HCT116 (cell line): Measurements from ENCODE around the gene NHP2. TPM values are rescaled to one million over a fixed set of nuclear protein-coding genes. Genes with fewer than 3 reads are reported as not detected.
A peak's percentile ranks its signal among the peaks of the same experiment; 100 is the strongest.

Source experiments
- ATAC-seq: fragments of 200-7000 bp; cut with Tn5 transposase; 2 replicates; pipeline ENCODE4 v1.9.1; 2020; ENCODE audit warnings: mild to moderate bottlenecking, moderate library complexity
- BruUV-seq: library from RNA; stranded (reverse); fragments of 400-500 nt; replicated peaks from 2 replicates; lab custom pipeline; 2021; lab: Mats Ljungman, UMichigan
- CTCF ChIA-PET: fragments of 300-600 bp; sonication (Branson Sonifier 250); formaldehyde crosslinking; loops from one replicate; lab custom pipeline; 2021; ENCODE audit warnings: antibody characterized with exemption; lab: Charles Lee
- POLR2A ChIA-PET: fragments of 300-600, 350-600 bp; sonication (Branson Sonifier 250); formaldehyde crosslinking; loops from one replicate; lab custom pipeline; 2021; ENCODE audit warnings: antibody characterized with exemption; lab: Charles Lee
- RAD21 ChIA-PET, 2 experiments: fragments of 300-600 bp; sonication (Branson Sonifier 250); formaldehyde crosslinking; loops; one replicate each; lab custom pipeline; 2023; ENCODE audit warnings: low total read pairs in 2 of 2; ENCODE audit not compliant: uncharacterized antibody in 2 of 2, unreplicated experiment in 2 of 2, low non-redundant PET in 1 of 2; lab: Charles Lee
- DNase-seq: peaks from one replicate; pipeline ENCODE4 v3.0.0-alpha.2; 2010; ENCODE audit warnings: low read depth, low spot score
- H2AFZ ChIP-seq: fragments of 200-600 bp; shearing (Covaris generic), sonication (generic); 2 replicates; pipeline ENCODE4 v1.6.1; 2017; ENCODE audit warnings: low read depth, mixed run types, mixed read lengths, antibody characterized with exemption, low read length; ENCODE audit not compliant: poor library complexity, severe bottlenecking
- H3K27ac ChIP-seq: 2 replicates; pipeline ENCODE4 v1.5.1; 2012; ENCODE audit warnings: low read depth, low read length
- H3K27me3 ChIP-seq: fragments of 200-600 bp; sonication (generic); 2 replicates; pipeline ENCODE4 v1.6.1; 2016; ENCODE audit warnings: mixed run types, low read length, mixed read lengths; ENCODE audit not compliant: insufficient read depth
- H3K36me3 ChIP-seq, 2 experiments: fragments of 200-500 bp in 1 of 2; fragments of 200-600 bp in 1 of 2; sonication (Bioruptor generic) in 1 of 2; sonication (generic) in 1 of 2; 2 replicates each; pipeline versions ENCODE4 v1.5.1 to v1.6.1; 2014 to 2016; ENCODE audit warnings: low read length in 2 of 2, inconsistent platforms in 1 of 2, mixed read lengths in 1 of 2, mixed run types in 1 of 2; ENCODE audit not compliant: insufficient read depth in 2 of 2, control insufficient read depth in 1 of 2
- H3K4me1 ChIP-seq, 2 experiments: fragments of 200-600 bp in 1 of 2; sonication (generic) in 1 of 2; 2 replicates each; pipeline versions ENCODE4 v1.5.1 to v1.6.1; 2012 to 2017; ENCODE audit warnings: low read length in 2 of 2, inconsistent platforms in 1 of 2, mild to moderate bottlenecking in 1 of 2, mixed read lengths in 1 of 2, mixed run types in 1 of 2, moderate library complexity in 1 of 2; ENCODE audit not compliant: insufficient read depth in 2 of 2, control insufficient read depth in 1 of 2
- H3K4me2 ChIP-seq: fragments of 200-600 bp; sonication (generic); 2 replicates; pipeline ENCODE4 v1.6.1; 2017; ENCODE audit warnings: mixed run types, low read length, mixed read lengths
- H3K4me3 ChIP-seq, 2 experiments: fragments of 200-600 bp in 1 of 2; sonication (generic) in 1 of 2; replicated peaks in 1 of 2; 2 replicates each; pipeline ENCODE4 v1.5.1; 2011 to 2016; ENCODE audit warnings: low read length in 2 of 2, control low read depth in 1 of 2, low read depth in 1 of 2, mild to moderate bottlenecking in 1 of 2, mixed read lengths in 1 of 2, mixed run types in 1 of 2
- H3K79me2 ChIP-seq: fragments of 200-600 bp; sonication (generic); 2 replicates; pipeline ENCODE4 v1.6.1; 2017; ENCODE audit warnings: mild to moderate bottlenecking, mixed run types, low read length, moderate library complexity, mixed read lengths; ENCODE audit not compliant: insufficient read depth
- H3K9ac ChIP-seq: fragments of 200-600 bp; sonication (generic); 2 replicates; pipeline ENCODE4 v1.6.1; 2016; ENCODE audit warnings: low read length, mixed read lengths
- H3K9me2 ChIP-seq: fragments of 200-600 bp; sonication (generic), shearing (Covaris generic); 2 replicates; pipeline ENCODE4 v1.6.1; 2017; ENCODE audit warnings: mixed run types, mild to moderate bottlenecking, moderate library complexity; ENCODE audit not compliant: insufficient read depth
- H3K9me3 ChIP-seq, 2 experiments: fragments of 200-500 bp in 1 of 2; fragments of 200-600 bp in 1 of 2; sonication (Bioruptor generic) in 1 of 2; sonication (generic) in 1 of 2; 2 replicates each; pipeline ENCODE4 v1.6.1; 2014 to 2017; ENCODE audit warnings: low read length in 2 of 2, mixed read lengths in 2 of 2, inconsistent platforms in 1 of 2, low read depth in 1 of 2, mild to moderate bottlenecking in 1 of 2, mixed run types in 1 of 2, moderate library complexity in 1 of 2; ENCODE audit not compliant: control insufficient read depth in 1 of 2, insufficient read depth in 1 of 2
- H4K20me1 ChIP-seq: fragments of 200-600 bp; sonication (generic), shearing (Covaris generic); 2 replicates; pipeline ENCODE4 v1.6.1; 2017; ENCODE audit warnings: mixed run types, mild to moderate bottlenecking, moderate library complexity; ENCODE audit not compliant: insufficient read depth
- CEBPB ChIP-seq: IDR thresholded peaks from 2 replicates; pipeline ENCODE4 v1.6.1; 2012; ENCODE audit warnings: low read depth
- EGR1 ChIP-seq: IDR thresholded peaks from 2 replicates; pipeline ENCODE4 v1.6.1; 2012; ENCODE audit warnings: low read depth
- ELF1 ChIP-seq: IDR thresholded peaks from 2 replicates; pipeline ENCODE4 v1.6.1; 2012; ENCODE audit warnings: low read depth, borderline replicate concordance
- EZH2phosphoT487 ChIP-seq: fragments of 200-600 bp; IDR thresholded peaks from 2 replicates; pipeline ENCODE4 v1.6.1; 2018; ENCODE audit warnings: antibody characterized with exemption, borderline replicate concordance
- MAX ChIP-seq: IDR thresholded peaks from 2 replicates; pipeline ENCODE4 v1.6.1; 2012
- POLR2A ChIP-seq: IDR thresholded peaks from 2 replicates; pipeline ENCODE4 v1.7.0; 2011; ENCODE audit warnings: borderline replicate concordance; ENCODE audit not compliant: insufficient read depth, insufficient read length; ENCODE audit errors: extremely low read depth
- RAD21 ChIP-seq: IDR thresholded peaks from 2 replicates; pipeline ENCODE4 v1.6.1; 2012; ENCODE audit warnings: low read depth, mild to moderate bottlenecking
- SP1 ChIP-seq: IDR thresholded peaks from 2 replicates; pipeline ENCODE4 v1.6.1; 2012; ENCODE audit warnings: low read depth
- SRF ChIP-seq: IDR thresholded peaks from 2 replicates; pipeline ENCODE4 v1.6.1; 2012; ENCODE audit warnings: low read depth
- YY1 ChIP-seq: IDR thresholded peaks from 2 replicates; pipeline ENCODE4 v1.6.1; 2011; ENCODE audit warnings: low read length, low read depth, moderate library complexity, mild to moderate bottlenecking; ENCODE audit not compliant: insufficient replicate concordance; ENCODE audit errors: extremely low read depth
- ZBTB33 ChIP-seq: IDR thresholded peaks from 2 replicates; pipeline ENCODE4 v1.6.1; 2011; ENCODE audit warnings: mild to moderate bottlenecking, low read length, moderate library complexity; ENCODE audit not compliant: insufficient replicate concordance; ENCODE audit errors: extremely low read depth
- ZFX ChIP-seq: fragments of 450-650 bp; IDR thresholded peaks from 2 replicates; pipeline ENCODE4 v1.6.1; 2017
- ZNF274 ChIP-seq: fragments of 200-500 bp; sonication (Bioruptor generic); IDR thresholded peaks from 2 replicates; pipeline ENCODE4 v1.6.1; 2014; ENCODE audit warnings: mild to moderate bottlenecking, low read depth, low read length, inconsistent platforms
- intact Hi-C: fragments of 100-400 bp; cut with micrococcal nuclease; formaldehyde crosslinking; loops from 2 replicates; pipeline ENCODE4 v1.10.0; 2022
- total RNA-seq: library from RNA; stranded (reverse); gene quantifications from one replicate; pipeline ENCODE4 v1.2.1, GENCODE V29; 2021; ENCODE audit not compliant: unreplicated experiment

The NHP2 gene
- total RNA-seq, 1 experiment from 2014 or later, result 260 TPM

DNA sequence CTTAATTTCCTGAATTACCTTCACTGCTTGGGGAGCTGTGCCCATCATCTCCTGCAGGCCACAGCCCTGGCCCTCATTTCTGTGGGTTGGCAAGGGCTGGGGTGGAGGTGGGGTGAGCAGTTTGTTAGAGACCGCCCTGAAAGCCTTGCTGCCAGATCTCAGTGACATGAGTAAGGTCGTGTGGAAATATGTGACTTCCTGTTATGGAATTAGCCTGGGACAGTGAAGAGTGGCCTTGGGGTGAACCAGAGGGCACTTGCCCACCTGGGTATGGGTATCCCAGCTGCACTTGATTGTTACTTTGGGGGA is 48.2 kb upstream of the NHP2 start:
- H4K20me1 ChIP-seq, result peaks cover 17% of the 10 kb centered on the region
- no peaks in the 10 kb centered on the region for H3K27me3 ChIP-seq
- H3K9ac ChIP-seq, result peak overlapping the region; percentile 20; the same call in 1 of the 2 replicates
- ChIA-PET CTCF (no interaction called here), RAD21 (no interaction called here), POLR2A (no interaction called here)
- intact Hi-C loops, result no loop called here
- peak overlapping the region; percentile 6 for H2AFZ ChIP-seq
- DNase-seq, result no peak
- no peak for ATAC-seq
- peak overlapping the region in 1 of 2 experiments; percentile 14; a peak in 1 of 4 replicates for H3K4me3 ChIP-seq
- no peak overlapping the region for H3K27ac ChIP-seq
- H3K4me1 ChIP-seq, result peaks cover 16 to 40% of the 10 kb centered on the region in 2 experiments
- no peak for TF ChIP-seq SRF
- no peak for TF ChIP-seq MAX
- no peak for TF ChIP-seq SP1
- no peak for TF ChIP-seq POLR2A
- no peak for TF ChIP-seq ELF1
- BruUV-seq, result no TSS peak
- no peaks in the 10 kb centered on the region for H3K9me3 ChIP-seq
- peaks cover 4 to 16% of the 10 kb centered on the region in 2 experiments for H3K36me3 ChIP-seq
- no peaks in the 10 kb centered on the region for H3K9me2 ChIP-seq
- peak overlapping the region; percentile 60 for H3K4me2 ChIP-seq
- H3K79me2 ChIP-seq, result peaks cover 32% of the 10 kb centered on the region

GRCh38 chr5:178201221-178201926 is 47.7 kb upstream of the NHP2 start:
- H4K20me1 ChIP-seq, result peaks cover 11% of the 10 kb centered on the region
- H3K9me2 ChIP-seq, result no peaks in the 10 kb centered on the region
- H3K4me2 ChIP-seq, result peak overlapping the region; percentile 60
- BruUV-seq, result no TSS peak
- no peak for TF ChIP-seq ZBTB33
- no peak for TF ChIP-seq POLR2A
- no peak for TF ChIP-seq ZNF274
- TF ChIP-seq EZH2phosphoT487, result no peak
- TF ChIP-seq YY1, result no peak
- TF ChIP-seq EGR1, result no peak
- TF ChIP-seq RAD21, result no peak
- no peak for TF ChIP-seq SRF
- no peak for TF ChIP-seq ZFX
- no peak for TF ChIP-seq CEBPB
- no peak for TF ChIP-seq ELF1
- peaks cover 27% of the 10 kb centered on the region for H3K79me2 ChIP-seq
- DNase-seq, result no peak
- ChIA-PET RAD21 (no interaction called here), CTCF (no interaction called here), POLR2A (no interaction called here)
- ATAC-seq, result no peak
- H3K4me3 ChIP-seq, result peak overlapping the region in 1 of 2 experiments; percentile 14; a peak in 1 of 4 replicates
- H3K9ac ChIP-seq, result peak overlapping the region; percentile 20; the same call in 1 of the 2 replicates
- intact Hi-C loops, result no loop called here
- no peaks in the 10 kb centered on the region for H3K9me3 ChIP-seq
- H3K27ac ChIP-seq, result no peak overlapping the region
- peaks cover under 1 to 11% of the 10 kb centered on the region in 2 experiments; a peak in 2 of 4 replicates for H3K36me3 ChIP-seq
- peak overlapping the region; percentile 6 for H2AFZ ChIP-seq
- H3K27me3 ChIP-seq, result no peaks in the 10 kb centered on the region
- peaks cover 12 to 35% of the 10 kb centered on the region in 2 experiments for H3K4me1 ChIP-seq
